ENCODE results near the gene KLK4. TPM values are rescaled to one million over a fixed set of nuclear protein-coding genes. Genes with fewer than 3 reads are reported as not detected.

The KLK4 gene
- total and polyA plus RNA-seq, 2 of the 13 experiments (the other 11 are each of a cell fraction or from before 2014, with no cell fraction given), result not detected

DNA sequence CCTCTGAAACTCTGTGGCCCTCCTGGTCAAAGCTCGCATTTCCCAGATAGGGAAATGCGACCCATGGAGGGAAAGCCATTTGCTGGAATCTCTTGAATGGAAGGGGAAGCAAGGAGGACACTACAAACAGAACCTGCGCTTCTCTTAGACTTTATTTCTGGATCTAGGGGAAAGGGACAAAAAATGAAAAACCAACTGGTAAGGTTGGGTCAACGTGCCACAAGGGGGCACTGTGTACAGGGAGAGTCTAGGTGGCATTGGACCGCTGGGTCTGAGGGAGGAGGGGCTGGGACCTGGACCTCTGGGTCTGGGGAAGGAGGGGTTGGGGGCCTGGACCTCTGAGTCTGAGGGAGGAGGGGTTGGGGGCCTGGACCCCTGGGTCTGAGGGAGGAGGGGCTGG lies 5.0 kb downstream of the KLK4 start:
- ChIA-PET CTCF (ENCODE audit: low intra/inter-chr PET ratio, low total read pairs) (interaction anchor here (1.2 kb wide), 1 partner anchor 16 kb away, joined by 5 read pairs; no protein-coding TSS in a partner anchor), POLR2A (no interaction called here)
- Histone ChIP-seq H3K9me3 (ENCODE audit: low read length) (no peaks in the 10 kb centered on the region), H2AFZ (ENCODE audit: low read length) (no peak overlapping the region), H3K4me2 (ENCODE audit: low read depth, low read length) (no peak overlapping the region), H3K9ac (ENCODE audit: insufficient read depth, low read depth, low read length) (no peak overlapping the region), H3K27ac (ENCODE audit: extremely low read length, insufficient read depth, low read length) (no peak overlapping the region), H3K4me3 (replicated peaks in 1 of 3; ENCODE audit: insufficient read depth in 1 of 3, low read depth in 2 of 3, low read length in 3 of 3) (no peak overlapping the region), H3K27me3 (ENCODE audit: control insufficient read depth in 1 of 2, insufficient read depth in 2 of 2, low read length in 2 of 2) (peaks cover 0 to 19% of the 10 kb centered on the region in 2 experiments; a peak in 4 of 5 replicates), H4K20me1 (ENCODE audit: insufficient read depth, low read length) (no peaks in the 10 kb centered on the region), H3K79me2 (ENCODE audit: insufficient read depth, low read length) (no peaks in the 10 kb centered on the region), H3K4me1 (ENCODE audit: insufficient read depth, low read length) (no peaks in the 10 kb centered on the region), H3K36me3 (replicated peaks in 1 of 2; ENCODE audit: control insufficient read depth in 1 of 2, insufficient read depth in 2 of 2, low read length in 2 of 2) (no peaks in the 10 kb centered on the region)
- in situ Hi-C loops (cut with HindIII; ENCODE audit: extremely low pct_ligation_motif_present, low pct_unique_long_range_greater_than_20kb) (no loop called here), intact Hi-C loops (cut with micrococcal nuclease; ENCODE audit: unreplicated experiment) (no loop called here)
- DNase-seq (ENCODE audit: low spot score) (peak; percentile 17), ATAC-seq (peak; percentile 37; the same call in 1 of the 3 replicates), FAIRE-seq (no peak)
- no peak for TF ChIP-seq JUND (CRISPR knock-in tag; IDR thresholded peaks at IDR 0.05)
- no peak for TF ChIP-seq HOXA5 (CRISPR knock-in tag; IDR thresholded peaks at IDR 0.05)
- TF ChIP-seq, protein P1, sequence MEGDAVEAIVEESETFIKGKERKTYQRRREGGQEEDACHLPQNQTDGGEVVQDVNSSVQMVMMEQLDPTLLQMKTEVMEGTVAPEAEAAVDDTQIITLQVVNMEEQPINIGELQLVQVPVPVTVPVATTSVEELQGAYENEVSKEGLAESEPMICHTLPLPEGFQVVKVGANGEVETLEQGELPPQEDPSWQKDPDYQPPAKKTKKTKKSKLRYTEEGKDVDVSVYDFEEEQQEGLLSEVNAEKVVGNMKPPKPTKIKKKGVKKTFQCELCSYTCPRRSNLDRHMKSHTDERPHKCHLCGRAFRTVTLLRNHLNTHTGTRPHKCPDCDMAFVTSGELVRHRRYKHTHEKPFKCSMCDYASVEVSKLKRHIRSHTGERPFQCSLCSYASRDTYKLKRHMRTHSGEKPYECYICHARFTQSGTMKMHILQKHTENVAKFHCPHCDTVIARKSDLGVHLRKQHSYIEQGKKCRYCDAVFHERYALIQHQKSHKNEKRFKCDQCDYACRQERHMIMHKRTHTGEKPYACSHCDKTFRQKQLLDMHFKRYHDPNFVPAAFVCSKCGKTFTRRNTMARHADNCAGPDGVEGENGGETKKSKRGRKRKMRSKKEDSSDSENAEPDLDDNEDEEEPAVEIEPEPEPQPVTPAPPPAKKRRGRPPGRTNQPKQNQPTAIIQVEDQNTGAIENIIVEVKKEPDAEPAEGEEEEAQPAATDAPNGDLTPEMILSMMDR (CRISPR knock-in tag; IDR thresholded peaks at IDR 0.05), result peak; percentile 55
- TF ChIP-seq, protein P2, sequence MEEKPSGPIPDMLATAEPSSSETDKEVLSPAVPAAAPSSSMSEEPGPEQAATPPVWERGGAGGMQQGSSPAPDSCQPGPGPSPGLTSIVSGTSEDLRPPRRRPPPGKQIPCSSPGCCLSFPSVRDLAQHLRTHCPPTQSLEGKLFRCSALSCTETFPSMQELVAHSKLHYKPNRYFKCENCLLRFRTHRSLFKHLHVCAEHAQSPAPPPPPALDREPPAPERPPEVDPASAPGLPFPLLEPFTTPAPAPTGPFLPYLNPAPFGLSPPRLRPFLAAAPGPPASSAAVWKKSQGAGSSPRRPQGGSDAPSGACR (CRISPR knock-in tag; IDR thresholded peaks at IDR 0.05), result no peak
- TF ChIP-seq, protein P3, sequence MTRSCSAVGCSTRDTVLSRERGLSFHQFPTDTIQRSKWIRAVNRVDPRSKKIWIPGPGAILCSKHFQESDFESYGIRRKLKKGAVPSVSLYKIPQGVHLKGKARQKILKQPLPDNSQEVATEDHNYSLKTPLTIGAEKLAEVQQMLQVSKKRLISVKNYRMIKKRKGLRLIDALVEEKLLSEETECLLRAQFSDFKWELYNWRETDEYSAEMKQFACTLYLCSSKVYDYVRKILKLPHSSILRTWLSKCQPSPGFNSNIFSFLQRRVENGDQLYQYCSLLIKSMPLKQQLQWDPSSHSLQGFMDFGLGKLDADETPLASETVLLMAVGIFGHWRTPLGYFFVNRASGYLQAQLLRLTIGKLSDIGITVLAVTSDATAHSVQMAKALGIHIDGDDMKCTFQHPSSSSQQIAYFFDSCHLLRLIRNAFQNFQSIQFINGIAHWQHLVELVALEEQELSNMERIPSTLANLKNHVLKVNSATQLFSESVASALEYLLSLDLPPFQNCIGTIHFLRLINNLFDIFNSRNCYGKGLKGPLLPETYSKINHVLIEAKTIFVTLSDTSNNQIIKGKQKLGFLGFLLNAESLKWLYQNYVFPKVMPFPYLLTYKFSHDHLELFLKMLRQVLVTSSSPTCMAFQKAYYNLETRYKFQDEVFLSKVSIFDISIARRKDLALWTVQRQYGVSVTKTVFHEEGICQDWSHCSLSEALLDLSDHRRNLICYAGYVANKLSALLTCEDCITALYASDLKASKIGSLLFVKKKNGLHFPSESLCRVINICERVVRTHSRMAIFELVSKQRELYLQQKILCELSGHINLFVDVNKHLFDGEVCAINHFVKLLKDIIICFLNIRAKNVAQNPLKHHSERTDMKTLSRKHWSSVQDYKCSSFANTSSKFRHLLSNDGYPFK (CRISPR knock-in tag; IDR thresholded peaks at IDR 0.05; ENCODE audit: borderline replicate concordance), result no peak
- peak; percentile 88 for TF ChIP-seq ZSCAN22 (CRISPR knock-in tag; IDR thresholded peaks at IDR 0.05)
- peak; percentile 23; the same call in 1 of the 2 replicates for TF ChIP-seq SMC3 (IDR thresholded peaks at IDR 0.05; ENCODE audit: low read length)
- 0 out of 2 replicates have a peak, but pooled peaks have one; percentile 11 for TF ChIP-seq STAG1 (CRISPR knock-in tag; IDR thresholded peaks at IDR 0.05)
- 10% methylated on average over 5 of the region's 5 CpGs for WGBS (ENCODE audit: low lambda C conversion rate)
- BruUV-seq (replicated peaks), result no TSS peak
